IPS-18c (cell line): ENCODE measurements around the gene COL4A2.

Experiments used
- H3K4me3 ChIP-seq: 2 replicates; pipeline ENCODE4 v1.7.0; 2013; ENCODE audit warnings: low read depth, mild to moderate bottlenecking, low read length, moderate library complexity; ENCODE audit not compliant: insufficient read depth
- H3K9me3 ChIP-seq: one replicate; pipeline ENCODE4 v1.6.1; 2013; ENCODE audit warnings: mild to moderate bottlenecking, low read length, moderate library complexity; ENCODE audit not compliant: control insufficient read depth, insufficient read depth

COL4A2 gene

DNA sequence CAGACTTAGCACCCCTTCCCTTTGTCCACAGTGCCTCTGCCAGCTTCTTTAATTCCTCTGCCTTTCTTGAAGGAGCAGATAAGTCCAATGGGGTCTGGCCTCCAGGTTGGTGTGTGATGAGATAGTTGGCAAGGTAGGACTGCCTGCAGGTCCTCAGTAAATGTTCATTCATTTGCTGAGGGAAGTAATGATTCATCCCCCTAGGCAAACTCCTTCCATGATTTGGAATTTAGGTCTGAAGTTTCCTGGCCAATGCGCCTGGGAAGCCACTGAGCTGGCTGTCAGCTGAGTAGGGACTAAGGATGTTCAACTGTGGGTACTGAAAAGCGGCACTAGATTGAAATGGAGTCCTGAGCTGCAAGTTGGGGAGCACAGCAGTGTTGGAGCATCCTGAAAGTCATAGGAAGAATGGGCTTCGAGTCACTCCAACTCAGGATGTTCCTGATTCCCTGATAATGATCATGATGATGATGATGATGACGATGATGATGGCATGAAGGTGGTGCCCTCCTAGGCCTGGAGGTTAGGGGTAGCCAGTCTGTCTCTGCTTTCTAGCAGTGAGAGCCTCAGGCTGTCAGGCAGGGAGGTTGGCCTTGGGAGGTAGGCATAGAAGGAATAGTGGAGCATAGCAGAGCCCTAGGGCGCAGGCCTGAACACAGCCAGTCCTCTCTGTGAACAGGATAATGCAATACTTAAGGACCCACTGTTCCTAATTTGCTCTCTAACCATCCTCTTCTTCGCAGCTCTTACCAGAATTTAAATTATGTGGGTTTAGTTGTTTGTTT lies 44.7 kb downstream of the COL4A2 start:
- Histone ChIP-seq H3K9me3 (peaks cover 2% of the 10 kb centered on the region), H3K4me3 (no peak overlapping the region)

DNA sequence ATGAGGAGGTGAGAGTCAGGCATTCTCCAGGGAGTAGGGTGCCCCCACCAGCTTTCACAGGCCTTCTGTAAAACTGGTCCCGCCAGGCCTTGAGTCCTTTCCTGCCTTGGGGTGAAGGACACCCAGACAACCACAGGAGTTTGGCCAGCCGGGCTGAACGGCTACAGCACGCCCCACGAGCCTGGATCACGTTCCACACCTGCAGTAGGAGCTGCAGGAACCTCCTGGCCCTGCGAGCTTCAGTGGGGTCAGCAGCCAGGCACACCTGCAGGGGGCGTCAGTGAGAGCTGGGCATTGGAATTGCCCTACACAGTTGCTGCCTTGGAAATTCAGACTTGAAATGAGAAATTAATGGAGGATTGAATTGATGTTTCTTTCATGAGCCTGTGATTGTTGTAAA lies 45.7 kb downstream of the COL4A2 start:
- no peak overlapping the region for H3K4me3 ChIP-seq
- peaks cover 2% of the 10 kb centered on the region for H3K9me3 ChIP-seq

DNA sequence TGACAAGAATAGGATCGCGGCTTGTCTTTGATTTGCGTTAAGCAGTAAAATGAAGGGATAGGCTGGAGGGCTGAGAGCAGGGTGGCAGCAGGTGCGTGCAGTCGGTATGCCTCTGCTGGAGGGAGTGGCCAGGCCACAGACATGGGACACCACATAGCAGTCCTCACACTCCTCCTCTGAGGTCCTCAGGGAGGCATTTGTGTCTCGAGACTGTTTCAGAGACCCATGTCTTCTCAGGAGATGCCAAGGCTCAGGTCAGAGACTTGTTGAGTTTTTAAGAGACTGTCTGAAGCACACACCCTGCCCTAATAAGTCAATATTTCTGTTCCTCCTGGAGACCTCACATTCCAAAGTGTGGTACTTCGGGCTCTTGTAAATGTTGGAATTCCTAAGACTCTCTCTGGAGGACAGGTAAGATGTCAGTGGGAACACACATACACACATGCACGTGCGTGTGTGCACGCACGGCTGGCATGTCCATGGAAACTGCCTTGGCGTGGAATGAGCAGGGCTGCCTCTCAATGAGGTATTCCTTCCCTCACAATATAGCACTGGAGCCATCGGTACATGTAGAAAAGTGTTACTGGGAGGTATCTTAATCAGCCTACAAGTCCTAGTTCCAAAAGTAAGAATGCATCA lies 46.4 kb downstream of the COL4A2 start:
- peaks cover 2% of the 10 kb centered on the region for H3K9me3 ChIP-seq

DNA sequence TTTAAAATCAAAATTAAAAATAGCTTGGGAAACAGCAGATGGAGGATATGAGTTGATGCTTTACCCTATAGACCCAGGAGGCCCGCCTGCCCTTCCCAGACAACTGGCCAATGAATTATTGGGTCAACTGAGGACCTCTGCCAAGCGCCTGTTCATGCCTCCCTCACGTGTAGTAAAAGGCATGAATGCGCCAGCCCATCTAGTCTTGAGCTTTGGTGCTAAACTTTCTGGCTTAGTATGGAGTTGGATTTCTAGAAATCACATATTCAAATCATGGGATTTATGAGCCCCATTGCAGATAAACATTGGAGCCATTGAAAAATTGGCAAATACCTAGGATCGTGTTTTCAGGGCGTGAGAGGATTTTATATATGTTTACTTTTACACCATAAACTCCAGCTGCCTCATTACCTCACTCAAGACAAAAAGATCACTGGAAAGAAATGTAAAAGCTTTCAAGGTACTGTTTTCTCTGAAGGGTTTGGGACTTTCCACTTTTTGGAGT lies 47.1 kb downstream of the COL4A2 start:
- H3K4me3 ChIP-seq, result no peak overlapping the region
- peaks cover 2% of the 10 kb centered on the region for H3K9me3 ChIP-seq

More for the DNA sequence above, 46.4 kb downstream of the COL4A2 start:
- H3K4me3 ChIP-seq, result no peak overlapping the region

DNA sequence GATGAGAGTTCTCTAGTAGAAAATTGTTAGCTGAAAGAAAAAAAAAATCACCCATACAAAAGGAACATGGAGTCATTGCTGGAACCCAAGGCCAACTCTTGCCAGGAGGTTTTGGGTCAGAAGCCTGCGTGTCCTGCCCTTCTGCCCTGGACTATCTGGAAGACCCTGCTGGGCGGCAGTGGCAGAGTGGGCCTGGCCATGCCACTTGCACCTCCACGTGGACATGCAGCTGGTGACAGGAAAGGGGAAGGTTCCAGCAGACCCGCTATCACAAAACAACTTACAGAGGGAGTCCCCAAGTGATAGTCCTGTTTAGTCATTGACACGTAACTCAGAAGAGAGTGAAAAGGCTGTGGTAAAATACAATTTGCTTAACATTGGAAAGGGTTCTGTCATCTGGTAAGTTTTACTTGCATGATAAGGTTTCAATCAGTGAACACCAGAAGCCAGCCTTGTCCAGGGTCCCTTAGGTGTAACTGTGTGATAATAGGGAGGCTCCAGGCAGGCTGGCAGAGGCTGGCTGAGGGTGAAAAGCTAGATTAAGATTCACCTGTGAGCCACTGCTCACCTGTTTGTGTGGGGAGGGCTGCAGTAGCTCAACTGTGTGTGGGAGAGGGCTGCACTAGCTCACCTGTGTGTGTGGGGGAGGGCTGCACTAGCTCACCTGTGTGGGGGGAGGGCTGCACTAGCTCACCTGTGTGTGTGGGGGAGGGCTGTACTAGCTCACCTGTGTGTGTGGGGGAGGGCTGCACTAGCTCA lies 47.8 kb downstream of the COL4A2 start:
- H3K4me3 ChIP-seq, result no peak overlapping the region; the same call in 1 of the 2 replicates
- no peaks in the 10 kb centered on the region for H3K9me3 ChIP-seq

DNA sequence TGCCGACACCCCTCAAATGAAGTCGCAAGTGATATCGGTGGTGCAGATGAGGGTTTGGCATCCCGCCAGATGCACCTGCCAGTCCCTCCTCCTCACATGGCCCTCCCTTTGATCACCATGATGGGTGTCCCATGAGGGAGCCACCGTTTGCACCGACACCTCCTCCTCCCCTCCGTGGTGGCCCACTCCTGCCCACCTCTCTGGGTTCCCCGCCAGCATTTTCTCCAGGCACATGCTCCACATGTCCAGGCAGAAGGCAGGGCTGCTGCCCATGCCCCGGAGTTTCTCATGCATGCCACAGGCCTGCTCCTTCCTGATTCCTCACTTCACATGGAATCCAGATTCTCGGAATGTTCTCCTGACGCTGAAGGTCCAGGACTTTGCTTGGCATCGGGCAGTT lies 49.3 kb downstream of the COL4A2 start:
- H3K9me3 ChIP-seq, result no peaks in the 10 kb centered on the region

DNA sequence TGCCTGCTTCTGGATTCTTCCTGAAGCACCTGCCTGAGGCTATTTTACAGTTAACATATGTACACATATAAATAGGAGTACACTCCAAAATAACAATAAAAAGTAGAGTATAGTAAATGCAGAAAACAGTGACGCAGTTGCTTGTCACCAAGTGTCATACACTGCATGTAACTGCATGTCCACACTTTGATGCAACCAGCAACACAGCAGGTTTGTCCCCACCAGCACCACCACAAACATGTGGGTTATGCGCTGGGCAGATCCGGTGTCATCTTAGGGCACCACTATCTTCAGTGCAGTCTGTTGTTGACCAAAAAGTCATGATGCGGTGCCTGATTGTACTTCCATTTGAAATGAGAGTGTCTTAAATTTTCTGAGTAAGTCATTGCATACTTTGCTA lies 51.3 kb downstream of the COL4A2 start:
- Histone ChIP-seq H3K9me3 (no peaks in the 10 kb centered on the region), H3K4me3 (no peak overlapping the region)

More for the DNA sequence above, 49.3 kb downstream of the COL4A2 start:
- H3K4me3 ChIP-seq, result no peak overlapping the region

DNA sequence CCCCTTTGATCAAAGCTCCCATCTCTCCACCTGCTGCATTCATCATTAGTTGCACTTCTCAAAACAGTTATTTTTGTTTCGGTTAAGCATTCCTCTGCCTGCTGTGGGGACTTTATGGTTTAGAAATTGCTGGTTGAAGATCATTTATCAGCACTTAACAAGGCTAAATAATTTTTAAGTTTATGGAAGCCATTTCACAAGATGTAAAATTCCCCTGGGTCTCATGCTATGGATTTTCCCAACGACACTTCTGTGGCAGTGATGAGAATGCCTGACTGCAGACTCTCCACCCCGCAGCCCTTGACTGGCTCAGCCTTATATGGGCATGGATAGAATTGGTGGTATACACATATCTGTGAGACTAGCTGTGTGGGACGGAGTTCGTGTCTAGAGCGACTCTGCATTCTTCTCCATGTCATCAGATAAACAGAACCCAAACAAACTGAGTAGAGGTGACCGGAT lies 52.8 kb downstream of the COL4A2 start:
- no peak overlapping the region for H3K4me3 ChIP-seq
- no peaks in the 10 kb centered on the region for H3K9me3 ChIP-seq

DNA sequence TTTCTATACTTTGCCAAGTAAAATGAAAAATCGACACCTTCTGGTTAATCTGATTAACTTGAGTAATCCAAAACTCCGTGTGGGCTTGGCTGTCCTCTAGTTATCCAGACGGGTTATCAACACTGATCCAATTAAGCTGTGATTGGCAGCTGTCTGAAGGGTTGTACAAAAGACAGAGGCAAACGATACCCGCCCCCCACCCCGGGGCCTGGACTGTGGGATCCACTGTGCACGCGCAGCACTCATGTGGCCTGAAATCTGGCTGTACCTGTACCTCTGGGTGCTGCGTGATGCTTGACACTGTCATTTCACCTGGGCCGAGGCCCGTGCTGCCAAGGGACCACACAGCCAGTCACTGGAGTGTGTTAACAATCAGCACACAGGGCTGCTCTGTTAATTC lies 53.5 kb downstream of the COL4A2 start:
- H3K9me3 ChIP-seq, result no peaks in the 10 kb centered on the region
- H3K4me3 ChIP-seq, result no peak overlapping the region

DNA sequence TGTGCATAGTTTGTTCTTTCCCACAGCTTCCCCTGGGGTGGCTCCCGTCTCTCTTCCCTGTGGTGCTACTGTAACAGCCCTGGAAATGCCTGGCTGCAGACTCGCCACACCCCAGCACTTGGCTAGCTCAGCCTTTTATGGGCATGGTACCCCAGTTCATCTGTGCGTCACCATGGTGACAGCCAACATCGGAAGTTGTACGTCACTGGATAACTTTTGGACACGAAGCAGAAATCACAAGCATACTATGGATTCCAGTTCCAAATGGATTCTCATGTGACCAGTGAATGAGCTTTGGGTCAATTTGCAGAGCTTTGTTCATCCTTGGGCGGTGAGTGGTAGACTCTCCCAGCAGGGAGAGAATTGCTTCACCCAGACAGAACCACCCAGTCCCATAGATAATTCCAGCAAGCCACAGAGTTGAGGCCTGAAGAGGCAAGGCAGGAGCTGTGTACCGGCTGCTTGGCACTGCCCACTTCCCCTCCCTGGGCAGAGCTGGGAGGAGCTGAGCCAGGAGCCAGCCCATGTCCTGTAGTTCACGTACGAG lies 54.4 kb downstream of the COL4A2 start:
- Histone ChIP-seq H3K4me3 (no peak overlapping the region), H3K9me3 (no peaks in the 10 kb centered on the region)

DNA sequence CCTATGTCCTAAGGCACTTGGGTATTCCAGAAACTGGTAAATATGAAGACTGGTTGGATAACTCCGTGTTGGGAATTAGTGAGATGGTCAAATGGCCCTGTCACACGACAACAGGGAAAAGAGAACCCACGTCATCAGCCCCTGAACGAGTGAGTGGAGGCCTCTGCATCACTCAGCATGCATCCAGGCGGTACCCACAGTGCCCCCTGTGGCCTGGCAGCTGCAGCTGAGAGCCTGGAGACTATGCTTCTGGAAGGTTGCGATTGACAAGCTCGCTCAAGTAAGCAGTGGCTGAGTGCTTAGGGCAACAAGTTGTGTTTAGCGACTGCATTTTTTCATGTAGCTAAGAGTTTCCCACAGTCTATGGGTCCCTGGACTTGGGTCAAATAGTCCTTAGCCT lies 55.9 kb downstream of the COL4A2 start:
- Histone ChIP-seq H3K9me3 (no peaks in the 10 kb centered on the region), H3K4me3 (no peak overlapping the region)

DNA sequence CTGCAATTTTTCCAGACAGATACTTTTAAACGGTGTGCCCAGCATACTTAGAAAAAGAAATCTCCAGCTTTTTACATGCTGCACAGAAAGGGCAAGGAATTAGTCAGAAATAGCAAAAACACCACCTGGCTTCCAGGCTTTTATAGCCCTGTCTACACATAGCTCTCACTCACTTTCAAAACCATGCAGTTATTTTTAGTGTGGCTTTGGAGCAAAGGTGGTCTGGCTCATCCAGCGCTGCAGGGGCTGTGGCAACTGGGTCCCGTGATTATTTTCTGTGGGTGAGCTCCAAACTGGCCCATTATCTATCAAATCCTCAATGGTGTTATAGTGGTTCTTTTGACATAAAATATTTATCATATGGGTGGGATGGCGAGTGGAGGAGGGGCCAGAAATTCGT lies 57.0 kb downstream of the COL4A2 start:
- no peak overlapping the region for H3K4me3 ChIP-seq
- no peaks in the 10 kb centered on the region for H3K9me3 ChIP-seq

DNA sequence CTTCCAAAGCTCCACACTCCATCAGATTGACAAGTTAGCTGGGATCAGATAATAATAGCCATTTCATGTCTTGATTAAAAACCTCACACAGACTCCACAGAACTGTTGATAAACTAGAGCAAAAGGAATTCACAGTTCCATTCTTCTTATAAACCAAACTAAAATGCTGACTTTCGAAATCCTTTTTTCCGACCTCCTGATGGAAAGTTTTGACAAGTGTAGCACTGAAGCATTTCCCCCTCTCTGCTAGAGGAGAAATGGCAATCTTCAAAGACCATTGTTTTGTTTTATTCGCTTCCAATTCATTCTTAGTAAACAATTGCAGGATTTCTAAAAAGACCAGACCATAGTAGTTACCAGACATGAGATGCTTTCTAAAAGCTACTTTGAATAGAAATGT lies 58.8 kb downstream of the COL4A2 start:
- Histone ChIP-seq H3K9me3 (no peaks in the 10 kb centered on the region), H3K4me3 (no peak overlapping the region)

DNA sequence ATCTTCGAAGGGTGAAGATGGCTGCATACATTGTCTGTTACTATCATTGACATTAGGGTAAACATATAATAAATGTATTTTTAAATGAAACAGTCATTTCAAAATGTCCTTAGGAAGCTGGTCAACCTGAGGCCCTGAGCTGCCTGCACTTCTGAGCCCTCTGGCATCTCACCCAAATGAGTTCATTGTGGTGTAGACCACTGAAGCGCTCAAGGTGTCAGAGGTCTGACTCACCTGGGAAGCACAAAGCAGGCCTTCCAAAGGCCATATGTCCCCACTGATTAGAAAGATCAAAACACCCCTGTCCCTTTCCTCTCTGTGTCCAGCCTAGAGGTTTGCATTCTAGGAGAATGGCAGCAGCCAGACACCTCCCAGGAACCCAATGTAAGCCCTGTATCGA lies 59.6 kb downstream of the COL4A2 start:
- Histone ChIP-seq H3K9me3 (no peaks in the 10 kb centered on the region), H3K4me3 (no peak overlapping the region)

DNA sequence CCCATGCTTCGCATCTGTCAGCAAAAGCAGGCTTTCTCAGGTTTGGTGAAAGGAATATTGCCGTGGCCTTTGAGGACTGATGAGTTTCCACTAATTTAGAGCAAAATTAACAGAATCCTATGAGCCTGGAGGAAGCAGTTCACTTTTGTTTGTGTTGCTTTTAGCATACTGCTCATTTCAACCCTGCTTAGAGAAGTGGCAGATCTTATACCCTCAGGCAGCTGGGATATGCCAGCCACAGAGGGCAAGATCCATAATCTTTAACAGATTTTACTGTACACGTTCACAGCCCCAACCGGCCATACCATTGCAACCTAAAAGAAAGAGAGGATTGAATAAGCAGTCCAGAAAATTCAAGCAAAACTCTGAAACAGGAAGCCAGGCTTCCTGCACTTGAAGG lies 60.5 kb downstream of the COL4A2 start:
- Histone ChIP-seq H3K4me3 (no peak overlapping the region), H3K9me3 (no peaks in the 10 kb centered on the region)

DNA sequence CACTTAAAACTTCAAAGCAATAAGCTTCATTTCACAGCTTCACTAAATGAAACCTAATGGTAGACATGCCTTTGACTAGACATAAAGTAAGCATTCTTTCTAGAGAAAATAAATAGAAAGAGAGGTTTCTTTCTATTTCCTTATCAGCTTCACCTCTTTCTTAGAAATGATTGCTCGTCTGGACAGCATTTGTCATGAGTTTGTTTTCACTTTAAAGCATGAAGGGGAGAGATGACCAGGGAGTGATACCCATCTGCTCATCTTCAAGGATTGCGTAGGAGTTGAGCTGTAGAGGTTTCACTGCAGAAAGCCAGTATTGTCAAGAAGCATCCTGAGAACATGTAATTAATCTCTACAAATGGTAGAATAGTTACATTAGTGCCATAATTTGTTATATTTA lies 61.3 kb downstream of the COL4A2 start:
- H3K4me3 ChIP-seq, result no peak overlapping the region
- H3K9me3 ChIP-seq, result no peaks in the 10 kb centered on the region

DNA sequence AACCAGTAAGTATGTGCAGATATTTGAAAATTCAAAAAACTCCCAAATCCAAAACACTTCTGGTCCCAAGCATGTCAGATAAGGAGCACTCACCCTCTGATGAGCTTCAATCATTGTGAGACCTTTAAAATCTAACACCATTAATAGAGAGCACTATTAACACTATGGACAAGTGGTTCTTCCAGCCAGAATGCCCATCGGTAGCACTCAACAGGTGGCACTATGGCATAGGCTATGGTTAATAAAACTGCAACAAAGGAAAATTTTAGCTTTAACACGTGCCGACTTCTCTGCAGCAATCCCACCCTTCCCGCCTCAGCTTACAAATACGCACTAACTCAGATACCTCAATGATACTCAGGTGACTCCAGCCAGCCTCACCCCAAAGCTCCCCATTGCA lies 62.3 kb downstream of the COL4A2 start:
- Histone ChIP-seq H3K4me3 (no peak overlapping the region), H3K9me3 (no peaks in the 10 kb centered on the region)
